ENCODE measurements around the gene MBNL2. TPM values are rescaled to one million over a fixed set of nuclear protein-coding genes. Genes with fewer than 3 reads are reported as not detected.

Gene MBNL2
- total and polyA plus RNA-seq, 11 donors: 18.5 to 100 (median 81.4) TPM

GRCh38 chr13:97273341-97273831, 51.3 kb downstream of the MBNL2 start:
- H3K27ac ChIP-seq: peak overlapping the region in 5 of 12 donors; percentile 8 to 75 (median 56)
- no peaks in the 10 kb centered on the region for H3K9me3 ChIP-seq
- DNase-seq: peak in 1 of 5 donors; percentile 39
- intact Hi-C loops (cut with DNase I): loop anchor here in 2 of 10 donors (10.0 kb wide), 2 partner anchors 49 to 61 kb away; partner anchors contain the start of gene MBNL2 (in 2 of the 2)
- no peak for TF ChIP-seq POLR2A (IDR thresholded peaks at IDR 0.05)
- TF ChIP-seq CTCF (IDR thresholded peaks at IDR 0.05): no peak
- 40 to 66% (median 50%) methylated on average over 5 of the region's 5 CpGs for WGBS, 4 donors
- peaks cover 0 to 24% (median 14%) of the 10 kb centered on the region in 9 donors for H3K36me3 ChIP-seq
- ATAC-seq: peak in 1 of 4 donors; percentile 37
- peaks cover 6 to 87% (median 73%) of the 10 kb centered on the region in 12 donors for H3K4me1 ChIP-seq
- no peaks in the 10 kb centered on the region for H3K27me3 ChIP-seq
- no peak overlapping the region for H3K4me3 ChIP-seq

- 41 to 52% (median 43%) methylated on average over 7 of the region's 7 CpGs for WGBS, 4 donors
- Histone ChIP-seq H3K9me3 (no peaks in the 10 kb centered on the region), H3K4me1 (peaks cover 6 to 86% (median 74%) of the 10 kb centered on the region in 12 donors), H3K36me3 (peaks cover 0 to 24% (median 14%) of the 10 kb centered on the region in 9 donors), H3K27ac (peak overlapping the region in 10 of 12 donors; percentile 14 to 75 (median 52)), H3K27me3 (no peaks in the 10 kb centered on the region), H3K4me3 (no peak overlapping the region)
- intact Hi-C loops (cut with DNase I): loop anchor here in 2 of 10 donors (10.0 kb wide), 2 partner anchors 50 to 60 kb away; partner anchors contain the start of gene MBNL2 (in 2 of the 2)
- ATAC-seq: peak in 3 of 4 donors; percentile 40 to 75 (median 55)
- DNase-seq: peak in 1 of 5 donors; percentile 33
- TF ChIP-seq POLR2A (IDR thresholded peaks at IDR 0.05): no peak
Measured at GRCh38 chr13:97274829-97275649, 52.9 kb downstream of the MBNL2 start.

- WGBS, 4 donors: 64 to 77% (median 69%) methylated on average over 8 of the region's 8 CpGs
- intact Hi-C loops (cut with DNase I): loop anchor here in 2 of 10 donors (10.0 kb wide), 2 partner anchors 51 to 59 kb away; partner anchors contain the start of gene MBNL2 (in 2 of the 2)
- Histone ChIP-seq H3K36me3 (peaks cover 0 to 24% (median 14%) of the 10 kb centered on the region in 9 donors), H3K27me3 (no peaks in the 10 kb centered on the region), H3K9me3 (no peaks in the 10 kb centered on the region), H3K27ac (peak overlapping the region in 9 of 12 donors; percentile 9 to 75 (median 48)), H3K4me3 (no peak overlapping the region), H3K4me1 (peaks cover 6 to 90% (median 81%) of the 10 kb centered on the region in 12 donors)
- no peak for DNase-seq
- TF ChIP-seq CTCF (IDR thresholded peaks at IDR 0.05) (no peak), POLR2A (IDR thresholded peaks at IDR 0.05) (no peak)
- ATAC-seq: peak in 1 of 4 donors; percentile 7
Measured at GRCh38 chr13:97275776-97276501, 53.8 kb downstream of the MBNL2 start.

- intact Hi-C loops (cut with DNase I): loop anchor here in 2 of 10 donors (10.0 kb wide), 2 partner anchors 52 to 58 kb away; partner anchors contain the start of gene MBNL2 (in 2 of the 2)
- Histone ChIP-seq H3K27ac (peak overlapping the region in 1 of 12 donors; percentile 70), H3K4me1 (peaks cover 6 to 99% (median 84%) of the 10 kb centered on the region in 12 donors), H3K27me3 (no peaks in the 10 kb centered on the region), H3K9me3 (no peaks in the 10 kb centered on the region), H3K4me3 (no peak overlapping the region), H3K36me3 (peaks cover 0 to 24% (median 14%) of the 10 kb centered on the region in 9 donors)
- TF ChIP-seq CTCF (IDR thresholded peaks at IDR 0.05) (no peak), POLR2A (IDR thresholded peaks at IDR 0.05) (no peak)
- DNase-seq: no peak
- ATAC-seq: no peak
- WGBS, 4 donors: 66 to 95% (median 81%) methylated on average over 2 of the region's 2 CpGs
Measured at GRCh38 chr13:97276862-97277269, 54.7 kb downstream of the MBNL2 start.
